ENCODE measurements around the gene OR2AT4.
"Not testable (repeated sequence)": the region's sequence is repeated elsewhere in the genome, so short reads cannot be mapped to it uniquely, and the experiment has no call there.

DNA sequence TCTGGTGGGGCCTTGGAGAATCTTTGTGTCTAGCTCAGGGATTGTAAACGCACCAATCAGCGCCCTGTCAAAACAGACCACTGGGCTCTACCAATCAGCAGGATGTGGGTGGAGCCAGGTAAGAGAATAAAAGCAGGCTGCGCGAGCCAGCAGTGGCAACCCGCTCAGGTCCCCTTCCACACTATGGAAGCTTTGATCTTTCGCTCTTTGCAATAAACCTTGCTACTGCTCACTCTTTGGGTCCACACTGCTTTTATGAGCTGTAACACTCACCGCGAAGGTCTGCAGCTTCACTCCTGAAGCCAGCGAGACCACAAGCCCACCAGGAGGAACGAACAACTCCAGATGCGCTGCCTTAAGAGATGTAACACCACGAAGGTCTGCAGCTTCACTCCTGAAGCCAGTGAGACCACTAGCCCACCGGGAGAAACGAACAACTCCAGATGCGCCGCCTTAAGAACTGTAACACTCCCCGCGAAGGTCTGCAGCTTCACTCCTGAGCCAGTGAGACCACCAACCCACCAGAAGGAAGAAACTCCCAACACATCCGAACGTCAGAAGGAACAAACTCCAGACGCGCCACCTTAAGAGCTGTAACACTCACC is 2.3 kb upstream of the OR2AT4 start:
- not testable (repeated sequence) for TF ChIP-seq CTCF (IDR thresholded peaks at IDR 0.05; ENCODE audit: poor library complexity); EZH2phosphoT487 (IDR thresholded peaks at IDR 0.05; ENCODE audit: low read depth, severe bottlenecking, unreplicated experiment)
